GM18907 (cell line): ENCODE data around the gene RENBP.

Experiments used
- ATAC-seq: cut with Tn5 transposase; IDR thresholded peaks from one replicate; pipeline ENCODE4 v1.9.1; 2021; ENCODE audit warnings: mild to moderate bottlenecking, moderate library complexity; ENCODE audit not compliant: unreplicated experiment

RENBP gene

DNA sequence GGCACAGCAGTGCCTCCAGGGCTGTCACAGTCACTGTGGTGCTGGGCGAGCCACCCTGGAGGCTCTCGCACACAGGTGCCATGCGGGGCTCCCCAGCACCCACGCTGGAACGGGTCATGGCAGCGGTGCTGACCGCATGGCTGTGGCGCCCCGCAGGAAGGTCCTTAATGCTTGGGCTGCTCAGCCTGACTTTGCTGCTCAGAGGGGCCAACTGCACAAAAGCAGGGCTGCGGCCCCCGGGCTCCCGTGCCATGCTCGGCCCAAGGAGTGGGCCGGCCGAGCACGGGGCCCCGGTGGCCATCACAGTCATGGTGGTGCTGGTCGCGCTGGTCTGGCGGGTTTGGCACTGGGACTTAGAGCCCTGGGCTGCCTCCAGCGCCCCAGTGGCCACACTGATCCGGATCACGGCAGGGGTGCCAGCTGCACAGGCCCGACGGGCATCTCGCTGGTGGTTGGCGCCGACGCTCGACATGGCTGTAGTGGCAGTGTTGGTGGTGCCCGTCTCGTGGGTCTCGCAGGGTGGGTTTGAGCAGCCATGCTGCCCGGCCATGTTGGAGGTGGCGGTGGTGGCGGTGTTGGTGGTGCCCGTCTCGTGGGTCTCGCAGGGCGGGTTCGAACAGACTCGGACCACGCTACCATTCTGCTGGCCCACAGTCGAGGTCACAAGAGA lies 10.2 kb upstream of the RENBP start:
- ATAC-seq, result no peak

GRCh38 chrX:153953892-153954557 lies 9.6 kb upstream of the RENBP start:
- ATAC-seq, result no peak

GRCh38 chrX:153953342-153953830 lies 8.9 kb upstream of the RENBP start:
- ATAC-seq, result peak; percentile 48

GRCh38 chrX:153952373-153953026 lies 8.1 kb upstream of the RENBP start:
- no peak for ATAC-seq

GRCh38 chrX:153951683-153952372 lies 7.4 kb upstream of the RENBP start:
- ATAC-seq, result no peak

- ATAC-seq, result no peak
Observed at GRCh38 chrX:153950127-153950526, 5.7 kb upstream of the RENBP start.

- ATAC-seq, result no peak
Observed at GRCh38 chrX:153948847-153949805, 4.7 kb upstream of the RENBP start.

- ATAC-seq, result no peak
Observed at GRCh38 chrX:153948002-153948466, 3.6 kb upstream of the RENBP start.

GRCh38 chrX:153947009-153947769 lies 2.7 kb upstream of the RENBP start:
- peak; percentile 69 for ATAC-seq

DNA sequence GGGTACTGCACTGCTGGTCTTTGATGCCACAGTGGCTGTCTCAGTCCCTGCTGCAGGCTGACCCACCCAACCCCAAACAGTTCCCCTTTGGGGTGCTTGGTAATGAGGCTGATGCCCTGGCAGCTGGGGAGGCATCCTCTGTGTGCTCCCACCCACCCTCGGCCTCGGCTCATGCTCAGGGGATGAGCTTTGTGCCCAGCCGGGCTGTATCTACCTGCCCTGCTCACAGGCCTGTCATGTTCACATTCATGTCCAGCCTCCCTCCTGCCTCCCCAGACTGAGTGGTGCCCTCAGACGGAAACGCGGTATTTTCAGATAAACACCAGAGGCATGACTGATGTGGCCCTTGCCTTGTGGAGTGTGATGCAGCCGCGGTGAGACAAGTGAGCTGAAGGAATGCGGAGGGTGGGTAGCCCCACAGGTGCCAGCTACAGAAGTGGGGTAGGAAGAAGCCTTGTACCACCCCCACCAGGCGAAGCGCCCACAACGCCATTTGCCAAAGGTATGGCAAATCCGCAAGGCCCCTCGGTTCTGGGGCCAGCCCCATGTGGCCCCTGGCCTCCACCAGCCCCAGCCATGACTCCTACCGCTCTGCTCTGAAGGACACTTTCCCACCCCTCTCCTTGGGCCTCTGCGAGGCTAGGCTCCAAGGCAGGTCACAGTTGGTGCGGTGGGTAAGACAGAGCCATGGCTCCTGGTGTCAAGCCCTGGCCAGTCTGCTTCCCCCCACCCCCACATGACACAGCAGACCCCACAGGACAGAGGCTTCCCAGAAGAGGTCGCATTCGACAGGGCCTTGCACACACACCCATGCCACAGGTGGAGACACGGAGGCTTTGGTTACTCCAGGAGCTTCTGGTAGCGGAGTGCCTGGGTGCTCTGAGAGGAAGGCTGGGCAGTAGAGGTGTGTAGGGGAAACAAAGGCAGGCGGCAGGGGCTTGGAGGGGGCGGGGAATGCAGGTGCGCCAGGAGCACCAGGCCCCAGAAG lies 1.8 kb upstream of the RENBP start:
- ATAC-seq, result no peak

- ATAC-seq, result no peak
Observed at GRCh38 chrX:153944800-153945150, 332 bp upstream of the RENBP start.

DNA sequence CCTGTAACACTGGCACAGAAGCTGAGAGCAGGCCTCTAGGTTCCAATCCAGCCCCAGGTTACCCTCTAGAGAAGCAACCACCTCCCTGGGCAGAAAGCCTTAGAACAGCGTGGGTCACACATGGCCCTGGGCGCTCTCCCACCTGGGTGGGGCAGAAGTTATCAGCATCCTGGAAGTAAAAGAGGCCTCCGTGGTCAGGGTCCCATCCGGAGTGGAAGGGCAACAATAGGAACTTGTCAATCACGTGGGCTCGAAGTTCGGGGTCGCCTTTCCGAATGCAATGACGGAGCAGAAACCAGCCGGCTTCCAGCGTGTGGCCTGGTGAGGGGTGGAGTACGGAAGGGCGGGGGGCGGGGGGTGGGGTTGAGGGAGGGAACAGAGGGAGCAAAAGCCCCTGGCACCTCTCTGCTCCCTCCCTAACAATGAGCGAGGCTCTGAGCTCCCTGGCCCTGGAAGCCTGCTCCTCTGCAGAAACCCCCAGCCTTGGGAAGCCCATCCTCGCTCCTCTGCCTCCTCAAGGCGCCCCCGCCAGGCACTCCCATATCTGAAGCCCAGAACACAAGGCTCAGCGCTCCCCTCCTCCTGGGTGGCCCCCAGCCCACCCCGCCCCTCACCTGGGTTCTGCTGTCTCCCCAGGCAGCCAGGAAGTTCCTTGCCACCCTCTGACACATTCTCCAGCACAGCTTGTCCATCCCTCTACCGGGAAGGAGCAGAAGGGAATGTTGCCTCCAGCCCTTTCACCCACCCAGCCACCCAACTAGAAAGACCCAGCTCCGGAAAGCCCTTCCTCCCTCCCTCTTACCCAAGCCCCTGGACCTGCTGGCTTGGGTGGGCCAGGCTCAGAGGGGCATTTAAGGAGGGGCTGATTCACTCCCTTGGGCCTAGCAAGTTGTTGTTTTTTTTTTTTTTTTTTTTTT lies 2.8 kb downstream of the RENBP start:
- ATAC-seq, result no peak

- ATAC-seq, result no peak
Observed at GRCh38 chrX:153939573-153939972, 4.9 kb downstream of the RENBP start.

DNA sequence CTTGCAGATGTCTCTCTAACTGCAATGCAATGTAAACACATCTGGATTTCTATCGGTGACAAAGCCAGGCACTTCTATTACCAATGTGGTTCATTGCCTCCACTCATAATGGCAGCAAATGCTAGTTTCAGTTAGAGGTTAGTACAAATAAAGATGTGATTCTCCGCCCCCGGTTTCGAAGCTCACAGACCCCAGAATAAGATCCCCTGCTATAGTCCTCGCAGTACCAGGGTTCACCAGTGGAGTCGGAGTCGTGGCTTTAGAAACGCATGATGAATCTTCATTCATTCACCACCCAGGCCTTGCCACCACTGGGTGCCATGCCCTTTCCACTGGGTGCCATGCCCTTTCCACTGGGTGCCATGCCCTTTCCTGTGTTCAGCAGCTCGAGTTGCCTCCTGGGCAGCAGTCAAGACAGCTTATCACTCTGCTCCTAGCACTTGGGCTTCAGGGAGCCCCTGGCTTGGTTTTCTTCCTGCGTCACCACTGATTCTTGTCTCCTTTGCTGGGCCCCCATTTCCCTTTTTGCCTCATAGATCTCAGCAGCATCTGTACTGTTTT lies 6.1 kb downstream of the RENBP start:
- no peak for ATAC-seq

- ATAC-seq, result no peak
Observed at GRCh38 chrX:153937056-153937455, 7.4 kb downstream of the RENBP start.

DNA sequence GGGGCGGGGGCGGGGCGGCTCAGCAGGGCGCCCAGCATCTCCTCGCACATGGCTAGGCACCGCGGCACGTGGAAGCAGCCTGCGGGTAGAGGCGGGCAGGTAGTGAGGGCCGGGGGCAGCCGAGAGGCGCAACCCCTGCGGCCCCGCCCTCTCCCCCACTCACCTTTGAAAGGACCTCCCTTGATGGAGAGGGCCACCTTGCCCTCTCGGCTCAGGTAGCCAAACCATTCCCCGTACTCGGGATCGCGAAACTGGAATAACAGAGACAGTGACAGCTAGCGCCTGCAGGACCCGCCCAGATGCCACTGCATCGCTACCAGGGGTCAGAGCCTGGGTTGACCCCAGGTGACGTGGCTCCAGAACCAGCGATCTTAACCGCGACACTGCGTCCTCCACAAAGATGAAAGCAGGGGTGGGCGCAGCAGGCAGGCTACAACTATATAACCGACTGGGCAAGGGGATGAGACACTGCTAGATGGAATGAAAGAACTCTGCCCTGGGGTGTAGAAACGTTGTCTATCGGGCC lies 9.1 kb downstream of the RENBP start:
- no peak for ATAC-seq
